GM12892 (cell line): ENCODE data around the gene KIF3A.

Experiments
- POLR2A ChIP-seq: IDR thresholded peaks from 2 replicates; pipeline ENCODE4 v1.6.1; 2011; ENCODE audit warnings: low read depth, low read length, control low read depth
- POLR2AphosphoS5 ChIP-seq: IDR thresholded peaks from 2 replicates; pipeline ENCODE4 v1.6.1; 2011; ENCODE audit warnings: low read depth, low read length, control low read depth

- no peak for TF ChIP-seq POLR2AphosphoS5
- TF ChIP-seq POLR2A, result no peak
Observed at GRCh38 chr5:132686193-132686592, 51.2 kb downstream of the KIF3A start.
